GM19397 (cell line): ENCODE results near the gene WNT8B.
A peak's percentile ranks its signal among the peaks of the same experiment; 100 is the strongest.

Experiments used
- ATAC-seq: cut with Tn5 transposase; IDR thresholded peaks from one replicate; pipeline ENCODE4 v1.9.1; 2021; ENCODE audit warnings: mild to moderate bottlenecking, moderate library complexity; ENCODE audit not compliant: unreplicated experiment

WNT8B gene

GRCh38 chr10:100516847-100517246 is 54.0 kb downstream of the WNT8B start:
- no peak for ATAC-seq

GRCh38 chr10:100518761-100519241 is 56.0 kb downstream of the WNT8B start:
- ATAC-seq = no peak

- no peak for ATAC-seq
Measured at GRCh38 chr10:100519311-100520051, 56.7 kb downstream of the WNT8B start, which contains the start of gene SEC31B. Gene SEC31B, minus strand, starts transcription at chr10:100519861. Its CDS starts 2,909 bp downstream, at chr10:100516952.

DNA sequence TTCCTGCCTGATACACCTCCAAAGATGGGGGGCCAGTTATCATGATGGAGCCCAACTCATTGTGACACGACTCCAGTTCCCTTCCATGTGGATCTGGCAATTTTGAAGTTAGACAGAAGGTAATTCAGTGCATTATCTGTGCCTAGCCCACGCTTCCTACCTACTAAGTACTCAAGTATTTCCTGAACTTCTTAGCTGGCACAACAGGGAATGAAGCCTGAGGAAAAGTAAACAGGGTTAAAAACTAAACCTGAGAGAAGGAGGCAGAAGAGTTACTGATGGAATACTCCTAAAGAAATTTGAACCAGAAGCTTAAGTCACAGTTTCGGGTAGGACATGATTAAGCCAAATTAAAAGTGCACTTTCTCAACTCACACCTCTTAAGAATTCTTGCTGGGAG is 58.0 kb downstream of the WNT8B start:
- ATAC-seq = no peak

- ATAC-seq = no peak
Measured at GRCh38 chr10:100522107-100522801, 59.4 kb downstream of the WNT8B start.

DNA sequence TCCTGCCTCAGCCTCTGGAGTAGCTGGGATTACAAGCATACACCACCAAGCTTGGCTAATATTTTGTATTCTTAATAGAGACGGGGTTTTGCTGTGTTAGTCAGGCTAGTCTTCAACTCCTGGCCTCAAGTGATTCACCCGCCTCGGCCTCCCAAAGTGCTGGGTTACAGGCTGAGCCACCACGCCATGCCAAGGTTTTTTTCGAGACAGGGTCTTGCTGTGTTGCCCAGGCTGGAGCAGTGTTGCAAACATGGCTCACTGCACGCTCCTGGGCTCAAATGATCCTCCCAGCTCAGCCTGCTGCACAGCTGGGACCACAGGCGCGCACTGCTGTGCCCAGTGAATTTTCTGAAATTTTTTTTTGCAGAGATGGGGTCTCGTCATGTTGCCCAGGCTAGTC is 60.1 kb downstream of the WNT8B start:
- no peak for ATAC-seq

DNA sequence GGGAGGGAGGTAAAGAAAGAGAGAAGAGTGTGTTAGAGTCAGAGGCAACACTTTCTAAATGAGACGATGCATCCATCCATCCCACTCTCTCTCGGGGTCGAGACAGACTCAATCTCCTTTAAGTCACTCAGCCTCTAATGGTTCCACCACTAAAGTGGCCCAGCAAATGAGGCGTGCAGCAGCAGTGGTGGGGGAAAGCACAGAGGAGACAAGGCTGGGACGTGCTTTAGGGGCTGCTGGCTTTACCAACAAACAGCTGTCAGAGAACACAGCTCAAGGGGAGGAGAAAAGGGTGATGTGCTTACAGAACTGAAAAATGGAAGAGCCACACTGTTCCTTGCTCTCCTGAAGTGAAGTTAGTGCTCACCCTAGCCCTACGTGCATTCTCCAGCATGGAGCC is 61.4 kb downstream of the WNT8B start:
- ATAC-seq = no peak

DNA sequence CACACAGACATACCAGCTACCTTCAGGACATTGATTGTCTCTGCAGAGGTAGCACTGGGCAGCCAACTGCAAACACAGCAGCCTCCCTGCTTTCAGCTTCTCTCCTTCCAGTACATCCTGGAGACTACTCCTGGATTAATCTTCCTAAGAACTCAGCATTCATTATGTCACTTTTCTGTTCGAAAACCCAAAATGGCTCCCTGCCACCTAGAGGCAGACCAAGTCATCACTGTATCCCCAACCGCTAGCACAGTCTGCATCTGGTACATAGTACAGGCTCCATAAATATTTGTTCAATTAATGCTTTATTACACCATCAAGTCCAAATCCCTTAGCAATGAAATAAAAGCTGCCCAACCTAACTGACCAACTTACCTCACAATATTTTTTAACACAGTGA is 61.8 kb downstream of the WNT8B start:
- ATAC-seq = no peak

DNA sequence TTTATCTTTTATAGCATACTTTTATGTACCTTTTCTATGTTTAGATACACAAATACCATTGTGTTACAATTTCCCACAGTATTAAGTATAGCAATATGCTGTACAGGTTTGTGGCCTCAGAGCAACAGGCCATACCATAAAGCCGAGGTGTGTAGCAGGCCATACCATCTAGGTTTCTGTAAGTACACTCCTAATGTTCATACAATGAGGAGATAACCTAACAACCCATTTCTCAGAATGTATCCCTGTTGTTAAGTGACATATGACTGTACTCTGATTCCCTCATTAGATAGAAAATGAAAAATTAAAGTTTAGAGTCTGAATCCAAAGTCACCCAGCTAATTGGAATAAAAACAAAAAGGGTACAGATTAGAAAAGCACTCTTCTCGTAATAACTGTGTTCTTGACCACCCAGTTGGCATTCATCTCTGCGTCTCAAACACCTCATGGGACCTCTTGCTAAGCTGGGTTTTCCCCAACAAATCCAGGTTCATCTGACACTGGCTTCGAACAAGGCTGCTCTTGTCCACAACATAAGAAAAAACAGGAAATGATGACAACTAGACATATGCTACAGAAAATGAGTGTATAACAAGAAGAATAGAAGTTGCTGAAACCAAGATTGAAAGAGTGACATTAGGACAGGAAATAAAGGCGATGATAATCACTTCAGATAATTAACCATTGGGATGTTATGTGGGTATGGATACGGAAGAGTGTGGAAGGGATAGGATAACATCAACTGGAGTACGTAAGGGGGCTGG is 65.5 kb downstream of the WNT8B start:
- no peak for ATAC-seq

- ATAC-seq = peak; percentile 16
Measured at GRCh38 chr10:100528921-100529474, 66.2 kb downstream of the WNT8B start.

- peak; percentile 68 for ATAC-seq
Measured at GRCh38 chr10:100529475-100530298, 66.9 kb downstream of the WNT8B start, which contains the start of gene NDUFB8. Gene NDUFB8, minus strand, starts transcription at chr10:100529871. Its CDS starts 20 bp downstream, at chr10:100529851.

DNA sequence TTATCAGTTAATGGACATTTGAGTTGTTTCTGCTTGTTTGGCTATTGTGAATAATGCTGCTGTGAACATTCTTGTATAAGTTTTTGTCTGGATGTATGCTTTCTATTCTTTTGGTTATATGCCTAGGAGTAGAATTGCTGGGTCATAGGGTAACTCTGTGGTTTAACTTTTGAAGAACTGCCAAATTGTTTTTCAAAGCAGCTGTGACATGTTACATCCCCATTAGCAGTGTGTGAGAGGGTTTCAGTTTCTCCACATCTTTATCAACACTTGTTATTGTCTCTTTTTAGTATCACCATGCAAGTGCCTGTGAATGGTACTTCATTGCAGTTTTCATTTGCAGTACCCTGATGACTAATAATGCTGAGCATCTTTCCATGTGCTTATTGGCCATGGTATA is 69.0 kb downstream of the WNT8B start:
- ATAC-seq = no peak
